ENCODE results near the gene SH3YL1. TPM values are rescaled to one million over a fixed set of nuclear protein-coding genes. Genes with fewer than 3 reads are reported as not detected.

SH3YL1 gene
- total RNA-seq, 1 donor from 2014 or later = 61.4 TPM

GRCh38 chr2:268323-268722, 4.5 kb upstream of the SH3YL1 start:
- Mint-ChIP-seq H3K4me1 (ENCODE audit: unreplicated experiment) (peaks cover 44% of the 10 kb centered on the region), H3K27me3 (no peaks in the 10 kb centered on the region), H3K4me3 (no peak overlapping the region), H3K36me3 (peaks cover 7% of the 10 kb centered on the region), H3K27ac (no peak overlapping the region), H3K9me3 (no peaks in the 10 kb centered on the region)
- no peak for TF ChIP-seq CTCF (conservative IDR thresholded peaks at IDR 0.05)
- no peak for DNase-seq (ENCODE audit: extremely low spot score, unreplicated experiment)

- H3K36me3 Mint-ChIP-seq = peaks cover 13% of the 10 kb centered on the region
- H3K4me3 Mint-ChIP-seq = peak within 1 kb of the TSS; percentile 95
- H3K27me3 Mint-ChIP-seq = no peaks in the 10 kb centered on the region
- peaks cover 43% of the 10 kb centered on the region for H3K4me1 Mint-ChIP-seq (ENCODE audit: unreplicated experiment)
- peak; percentile 98 for DNase-seq (ENCODE audit: extremely low spot score, unreplicated experiment)
- H3K27ac Mint-ChIP-seq = peak within 1 kb of the TSS; percentile 96
- H3K9me3 Mint-ChIP-seq = no peaks in the 10 kb centered on the region
- no peak for TF ChIP-seq CTCF (conservative IDR thresholded peaks at IDR 0.05)
These were observed 949 bp upstream of the SH3YL1 start, which contains the start of gene ACP1 for GRCh38 chr2:264493-265468. ACP1 (plus strand) TSS chr2:264947; CDS start chr2:264965, 18 bp downstream.

- no peaks in the 10 kb centered on the region for H3K27me3 Mint-ChIP-seq
- DNase-seq (ENCODE audit: extremely low spot score, unreplicated experiment) = no peak
- TF ChIP-seq CTCF (conservative IDR thresholded peaks at IDR 0.05) = no peak
- peak overlapping the region; percentile 92 for H3K27ac Mint-ChIP-seq
- H3K4me1 Mint-ChIP-seq (ENCODE audit: unreplicated experiment) = peaks cover 30% of the 10 kb centered on the region
- H3K36me3 Mint-ChIP-seq = peaks cover 27% of the 10 kb centered on the region
- peak overlapping the region; percentile 88 for H3K4me3 Mint-ChIP-seq
- H3K9me3 Mint-ChIP-seq = no peaks in the 10 kb centered on the region
These were observed 652 bp downstream of the SH3YL1 start for GRCh38 chr2:263022-263738.

GRCh38 chr2:262117-262516, 1.7 kb downstream of the SH3YL1 start:
- Mint-ChIP-seq H3K27me3 (no peaks in the 10 kb centered on the region), H3K9me3 (no peaks in the 10 kb centered on the region), H3K4me3 (peak overlapping the region; percentile 88), H3K4me1 (ENCODE audit: unreplicated experiment) (peaks cover 22% of the 10 kb centered on the region), H3K27ac (peak overlapping the region; percentile 79), H3K36me3 (peaks cover 30% of the 10 kb centered on the region)
- no peak for TF ChIP-seq CTCF (conservative IDR thresholded peaks at IDR 0.05)
- DNase-seq (ENCODE audit: extremely low spot score, unreplicated experiment) = no peak

- Mint-ChIP-seq H3K4me1 (ENCODE audit: unreplicated experiment) (peaks cover 11% of the 10 kb centered on the region), H3K27ac (peak overlapping the region; percentile 70), H3K4me3 (peak overlapping the region; percentile 36), H3K27me3 (no peaks in the 10 kb centered on the region), H3K9me3 (no peaks in the 10 kb centered on the region), H3K36me3 (peaks cover 25% of the 10 kb centered on the region)
- TF ChIP-seq CTCF (conservative IDR thresholded peaks at IDR 0.05) = no peak
- no peak for DNase-seq (ENCODE audit: extremely low spot score, unreplicated experiment)
These were observed 3.2 kb downstream of the SH3YL1 start for GRCh38 chr2:260507-261161.

All from type B pancreatic cell (in vitro differentiated cells).